C4-2B (cell line): ENCODE data around the gene CRY2.

Experiments used
- H3K27ac ChIP-seq: fragments of 450-650 bp; 2 replicates; pipeline ENCODE4 v1.5.1; 2017
- ZFX ChIP-seq: fragments of 450-650 bp; IDR thresholded peaks from 2 replicates; pipeline ENCODE4 v1.6.1; 2017
- TF ChIP-seq, protein P1 (sequence below): fragments of 450-650 bp; conservative IDR thresholded peaks from 2 replicates; pipeline ENCODE4 v1.5.1; 2017; ENCODE audit warnings: mild to moderate bottlenecking

The CRY2 gene

DNA sequence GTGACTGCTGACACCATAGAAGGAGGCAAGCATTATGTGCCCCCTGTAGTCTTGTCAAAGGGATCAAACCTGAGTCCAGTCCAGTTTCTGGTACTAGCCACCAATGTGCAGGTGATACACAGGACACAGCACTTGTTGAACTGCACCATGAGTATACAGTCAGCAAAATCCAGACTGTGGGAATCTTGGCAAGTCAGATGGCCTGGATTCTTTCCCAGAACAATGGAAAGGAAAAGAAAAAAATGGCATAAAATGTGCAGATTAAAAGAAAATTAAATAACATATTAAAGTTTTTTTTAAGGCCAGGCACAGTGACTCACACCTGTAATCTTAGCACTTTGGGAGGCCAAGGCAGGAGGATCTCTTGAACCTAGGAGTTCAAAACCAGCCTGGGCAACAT lies 16.8 kb downstream of the CRY2 start:
- H3K27ac ChIP-seq = no peak overlapping the region
- TF ChIP-seq, protein P1, sequence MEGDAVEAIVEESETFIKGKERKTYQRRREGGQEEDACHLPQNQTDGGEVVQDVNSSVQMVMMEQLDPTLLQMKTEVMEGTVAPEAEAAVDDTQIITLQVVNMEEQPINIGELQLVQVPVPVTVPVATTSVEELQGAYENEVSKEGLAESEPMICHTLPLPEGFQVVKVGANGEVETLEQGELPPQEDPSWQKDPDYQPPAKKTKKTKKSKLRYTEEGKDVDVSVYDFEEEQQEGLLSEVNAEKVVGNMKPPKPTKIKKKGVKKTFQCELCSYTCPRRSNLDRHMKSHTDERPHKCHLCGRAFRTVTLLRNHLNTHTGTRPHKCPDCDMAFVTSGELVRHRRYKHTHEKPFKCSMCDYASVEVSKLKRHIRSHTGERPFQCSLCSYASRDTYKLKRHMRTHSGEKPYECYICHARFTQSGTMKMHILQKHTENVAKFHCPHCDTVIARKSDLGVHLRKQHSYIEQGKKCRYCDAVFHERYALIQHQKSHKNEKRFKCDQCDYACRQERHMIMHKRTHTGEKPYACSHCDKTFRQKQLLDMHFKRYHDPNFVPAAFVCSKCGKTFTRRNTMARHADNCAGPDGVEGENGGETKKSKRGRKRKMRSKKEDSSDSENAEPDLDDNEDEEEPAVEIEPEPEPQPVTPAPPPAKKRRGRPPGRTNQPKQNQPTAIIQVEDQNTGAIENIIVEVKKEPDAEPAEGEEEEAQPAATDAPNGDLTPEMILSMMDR = no peak
- no peak for TF ChIP-seq ZFX

DNA sequence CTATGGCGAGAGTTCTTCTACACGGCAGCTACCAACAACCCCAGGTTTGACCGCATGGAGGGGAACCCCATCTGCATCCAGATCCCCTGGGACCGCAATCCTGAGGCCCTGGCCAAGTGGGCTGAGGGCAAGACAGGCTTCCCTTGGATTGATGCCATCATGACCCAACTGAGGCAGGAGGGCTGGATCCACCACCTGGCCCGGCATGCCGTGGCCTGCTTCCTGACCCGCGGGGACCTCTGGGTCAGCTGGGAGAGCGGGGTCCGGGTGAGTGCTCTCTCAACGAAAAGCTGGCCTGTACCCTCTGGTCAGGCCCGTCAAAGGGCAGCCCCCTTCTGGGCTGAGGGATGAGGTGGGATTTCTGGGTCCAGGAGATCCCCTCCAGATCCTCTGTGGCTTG lies 22.3 kb downstream of the CRY2 start:
- no peak overlapping the region for H3K27ac ChIP-seq
- TF ChIP-seq, protein P1 = no peak
- TF ChIP-seq ZFX = no peak

DNA sequence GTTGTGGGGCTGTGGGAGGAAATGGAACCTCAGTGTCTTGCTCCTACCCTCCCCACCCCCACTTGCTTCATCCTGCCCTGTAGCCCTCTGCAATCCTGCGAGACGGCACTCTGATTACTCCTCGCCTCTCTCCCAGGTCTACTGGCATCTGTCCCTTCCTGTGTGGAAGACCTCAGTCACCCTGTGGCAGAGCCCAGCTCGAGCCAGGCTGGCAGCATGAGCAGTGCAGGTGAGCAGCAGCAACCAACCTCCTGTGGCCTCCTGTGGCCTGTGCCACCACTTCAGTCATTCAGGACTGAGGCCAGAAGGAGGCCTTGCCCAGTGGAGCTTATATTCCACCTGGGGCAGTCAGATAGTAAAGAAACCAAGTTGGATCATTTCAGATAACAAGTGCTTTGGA lies 23.4 kb downstream of the CRY2 start:
- H3K27ac ChIP-seq = no peak overlapping the region
- TF ChIP-seq ZFX = no peak
- TF ChIP-seq, protein P1 = no peak

DNA sequence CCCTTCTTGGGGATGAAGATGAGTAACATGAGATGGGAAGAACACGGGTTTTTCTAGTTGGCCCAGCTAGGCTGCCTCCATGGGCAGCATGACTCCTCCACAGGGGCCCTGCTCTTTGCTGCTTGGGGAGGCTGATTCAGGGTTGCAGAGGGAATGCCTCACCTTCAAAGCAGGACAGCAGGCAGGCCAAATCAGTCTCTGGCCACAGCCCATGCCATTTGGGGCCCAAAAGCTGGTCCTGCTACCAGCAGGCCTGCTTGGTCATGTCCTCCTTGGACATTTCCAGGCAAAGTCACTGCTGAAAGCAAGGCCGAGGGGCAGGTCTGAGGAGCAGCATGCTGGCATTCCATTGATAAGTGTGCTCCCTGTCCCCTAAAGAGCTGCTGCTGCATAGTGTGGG lies 24.4 kb downstream of the CRY2 start:
- TF ChIP-seq, protein P1 = no peak
- TF ChIP-seq ZFX = no peak

DNA sequence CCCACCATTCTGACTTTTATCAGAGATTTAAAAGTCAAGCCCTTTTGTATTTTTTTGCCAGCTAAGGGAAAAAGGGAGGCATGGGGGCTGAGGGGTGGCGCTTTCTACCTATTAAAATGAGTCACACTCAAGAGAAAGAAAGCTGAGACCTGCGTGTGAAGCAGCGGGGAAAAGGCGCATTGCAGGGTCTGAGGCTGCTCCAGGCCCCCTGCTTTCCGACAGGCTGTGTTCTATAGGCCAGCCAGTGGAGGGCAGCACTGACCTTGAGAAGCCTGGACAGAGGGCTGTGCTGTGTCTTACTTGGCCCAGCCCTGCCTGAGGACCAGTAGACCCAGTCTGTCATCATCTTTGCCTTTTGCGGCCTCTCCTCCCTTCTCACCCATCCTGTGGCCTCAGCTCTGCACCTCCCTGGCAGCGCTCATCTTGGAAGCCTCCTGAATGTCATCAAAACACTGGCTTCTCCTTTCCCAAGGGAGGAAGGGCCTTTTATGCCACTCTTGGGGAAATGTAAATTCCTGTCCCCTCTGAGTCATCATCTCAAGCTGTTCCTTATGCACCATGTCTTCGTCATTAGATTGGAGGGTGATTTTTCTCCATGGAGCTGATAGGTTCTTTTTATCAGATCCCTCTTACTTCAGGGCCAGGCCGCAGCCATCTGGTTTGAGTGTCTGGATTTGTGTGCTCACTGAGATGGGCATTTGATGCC lies 25.5 kb downstream of the CRY2 start:
- no peak overlapping the region for H3K27ac ChIP-seq
- TF ChIP-seq, protein P1 = peak; percentile 83
- TF ChIP-seq ZFX = no peak

More for the DNA sequence above, 24.4 kb downstream of the CRY2 start:
- H3K27ac ChIP-seq = no peak overlapping the region

DNA sequence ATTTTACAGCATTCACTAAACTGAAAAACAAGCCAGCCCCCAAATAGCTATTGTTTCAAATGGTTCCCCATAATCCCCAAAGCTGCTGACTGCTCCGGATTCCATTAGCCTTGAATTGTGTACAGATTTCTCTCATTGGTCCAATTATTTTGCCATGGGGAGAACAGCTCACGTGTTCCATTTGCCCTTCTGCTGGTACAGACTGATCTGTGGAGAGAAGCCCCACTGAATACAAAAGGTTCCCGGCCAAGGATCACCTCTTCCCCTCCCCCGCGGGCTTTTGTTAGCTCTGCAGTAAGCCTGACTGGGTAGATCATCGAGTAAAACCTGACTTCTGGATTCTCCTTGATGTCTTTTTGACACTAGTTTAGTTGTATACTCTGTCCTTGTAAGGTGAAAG lies 29.1 kb downstream of the CRY2 start:
- H3K27ac ChIP-seq = no peak overlapping the region
- TF ChIP-seq ZFX = no peak

DNA sequence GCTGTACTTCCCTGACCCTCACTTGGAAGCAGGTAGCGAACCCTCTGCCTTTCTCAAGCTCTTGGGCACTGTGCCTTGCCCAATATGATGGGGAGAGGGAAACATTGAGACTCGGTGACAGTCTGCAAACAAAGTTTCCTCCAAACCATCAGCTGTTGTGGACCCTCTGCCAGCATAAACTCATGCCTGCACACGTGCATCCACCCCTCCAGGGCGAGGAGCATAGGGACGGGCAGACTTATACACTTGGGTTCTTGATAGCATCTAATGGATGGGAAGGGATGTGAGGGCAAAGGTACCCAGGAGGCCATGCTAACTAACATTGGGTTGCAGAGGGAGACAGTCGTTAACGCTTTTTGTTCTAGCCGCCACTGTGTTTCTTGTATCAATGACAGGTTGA lies 29.9 kb downstream of the CRY2 start:
- H3K27ac ChIP-seq = no peak overlapping the region
- TF ChIP-seq ZFX = no peak
- TF ChIP-seq, protein P1 = no peak

DNA sequence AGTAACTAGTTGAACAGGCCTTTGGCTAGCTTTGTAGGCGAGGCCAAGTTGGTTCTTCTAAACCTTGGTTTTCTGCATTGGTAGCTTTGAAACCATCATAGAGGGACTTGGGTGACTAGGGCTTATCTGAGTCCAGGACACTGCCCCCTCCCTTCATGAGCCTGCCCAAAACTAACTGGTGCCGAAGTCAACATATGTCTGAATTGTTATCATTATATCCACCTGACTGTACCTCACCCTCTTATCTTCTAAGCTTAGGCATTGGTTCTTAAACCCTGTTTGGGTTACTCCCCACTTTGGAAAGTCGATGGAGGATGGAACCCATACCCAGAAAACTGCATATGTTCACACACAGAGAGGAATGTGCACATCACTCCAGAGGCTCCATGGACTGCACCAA lies 30.6 kb downstream of the CRY2 start:
- TF ChIP-seq ZFX = no peak
- TF ChIP-seq, protein P1 = no peak
- no peak overlapping the region for H3K27ac ChIP-seq
